ENCODE data around the gene HES4.

Gene HES4

DNA sequence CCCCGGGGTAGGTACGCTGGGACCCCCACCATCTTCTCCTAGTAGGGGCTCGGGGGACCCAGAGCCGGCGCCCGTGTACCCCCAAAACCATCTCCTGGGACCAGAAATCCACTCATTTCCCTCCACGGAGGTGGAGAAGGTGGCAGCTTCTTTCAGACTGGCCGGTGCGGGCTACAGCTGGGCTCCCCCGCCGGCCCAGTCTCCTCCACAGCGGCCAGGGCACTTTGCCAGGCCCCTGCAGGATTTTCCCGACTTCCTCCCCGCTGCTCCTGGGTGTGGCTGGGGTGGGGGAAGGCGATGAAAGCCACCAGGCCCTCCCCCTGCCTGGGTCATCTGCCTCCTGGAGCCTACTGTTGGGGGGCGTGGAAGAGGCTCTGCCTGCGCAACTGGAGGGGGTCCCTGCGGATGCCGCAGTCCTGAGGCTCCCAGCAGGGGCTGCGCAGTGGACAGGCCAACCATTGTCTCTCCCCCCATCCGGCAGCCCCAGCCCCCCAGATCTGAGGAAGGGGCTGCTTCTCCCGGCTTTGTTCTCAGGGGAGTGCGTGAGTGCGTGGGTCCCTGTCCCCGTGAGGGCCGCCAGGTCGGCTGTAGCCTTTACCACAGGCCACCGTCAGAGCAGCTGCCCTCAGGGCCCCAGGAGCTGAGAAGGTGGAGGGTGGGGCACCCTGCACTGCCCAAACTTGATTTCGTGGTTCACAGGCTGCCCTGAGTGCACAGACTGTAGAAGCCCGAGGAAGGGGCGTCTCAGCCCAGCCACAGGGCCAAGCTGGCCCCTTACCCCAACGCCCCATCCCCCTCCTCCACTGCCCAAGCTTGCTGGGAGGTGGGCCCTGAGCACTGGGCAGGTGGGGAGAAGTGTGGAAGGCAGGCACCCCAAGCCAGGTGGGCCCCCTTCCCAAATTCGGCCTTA, 21.4 kb upstream of the HES4 start:
- peak overlapping the region; percentile 58; the same call in 1 of the 2 replicates for H3K27ac ChIP-seq (ENCODE audit: extremely low read depth, low read depth, low read length)
- ChIA-PET CTCF (interaction anchor here (0.7 to 2.4 kb wide), 3 partner anchors 19 to 81 kb away, joined by 4 to 8 read pairs (median 6); no protein-coding TSS in a partner anchor), POLR2A (interaction anchor here (0.7 to 5.6 kb wide), 4 partner anchors 19 to 38 kb away, joined by 3 to 44 read pairs (median 9); partner anchors contain the start of gene HES4)
- H3K36me3 ChIP-seq (ENCODE audit: control insufficient read depth in 2 of 2, insufficient read depth in 1 of 2, low read length in 2 of 2) = peaks cover 0 to 35% of the 10 kb centered on the region in 2 experiments; a peak in 1 of 3 replicates
- H3K4me1 ChIP-seq (ENCODE audit: control insufficient read depth, insufficient read depth, low read length) = peaks cover 3% of the 10 kb centered on the region; the same call in 1 of the 2 replicates
- peak overlapping the region; percentile 71 for H3K4me3 ChIP-seq (ENCODE audit: low read depth, low read length)
- no peaks in the 10 kb centered on the region for H3K9me3 ChIP-seq (ENCODE audit: control insufficient read depth, insufficient read depth, low read depth, low read length)
- 0 out of 2 replicates have a peak, but pooled peaks have one; percentile 24 for TF ChIP-seq ZNF843 (tag by site-specific recombination; IDR thresholded peaks at IDR 0.05)
- TF ChIP-seq, protein P1, sequence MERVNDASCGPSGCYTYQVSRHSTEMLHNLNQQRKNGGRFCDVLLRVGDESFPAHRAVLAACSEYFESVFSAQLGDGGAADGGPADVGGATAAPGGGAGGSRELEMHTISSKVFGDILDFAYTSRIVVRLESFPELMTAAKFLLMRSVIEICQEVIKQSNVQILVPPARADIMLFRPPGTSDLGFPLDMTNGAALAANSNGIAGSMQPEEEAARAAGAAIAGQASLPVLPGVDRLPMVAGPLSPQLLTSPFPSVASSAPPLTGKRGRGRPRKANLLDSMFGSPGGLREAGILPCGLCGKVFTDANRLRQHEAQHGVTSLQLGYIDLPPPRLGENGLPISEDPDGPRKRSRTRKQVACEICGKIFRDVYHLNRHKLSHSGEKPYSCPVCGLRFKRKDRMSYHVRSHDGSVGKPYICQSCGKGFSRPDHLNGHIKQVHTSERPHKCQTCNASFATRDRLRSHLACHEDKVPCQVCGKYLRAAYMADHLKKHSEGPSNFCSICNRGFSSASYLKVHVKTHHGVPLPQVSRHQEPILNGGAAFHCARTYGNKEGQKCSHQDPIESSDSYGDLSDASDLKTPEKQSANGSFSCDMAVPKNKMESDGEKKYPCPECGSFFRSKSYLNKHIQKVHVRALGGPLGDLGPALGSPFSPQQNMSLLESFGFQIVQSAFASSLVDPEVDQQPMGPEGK (tag by site-specific recombination; IDR thresholded peaks at IDR 0.05) = peak; percentile 78; the same call in 1 of the 2 replicates
- peak; percentile 88 for TF ChIP-seq ZNF223 (tag by site-specific recombination; IDR thresholded peaks at IDR 0.05)
- peak; percentile 97 for TF ChIP-seq IKZF3 (tag by site-specific recombination; IDR thresholded peaks at IDR 0.05)
- peak; percentile 67 for TF ChIP-seq OSR2 (tag by site-specific recombination; IDR thresholded peaks at IDR 0.05)
- no peak for TF ChIP-seq ZNF548 (tag by site-specific recombination; IDR thresholded peaks at IDR 0.05)
- peak; percentile 13; the same call in 1 of the 2 replicates for TF ChIP-seq WT1 (tag by site-specific recombination; IDR thresholded peaks at IDR 0.05)
- 0 out of 2 replicates have a peak, but pooled peaks have one; percentile 16 for TF ChIP-seq ZNF324 (tag by site-specific recombination; IDR thresholded peaks at IDR 0.05)
- peak; percentile 53 for TF ChIP-seq ZNF423 (tag by site-specific recombination; IDR thresholded peaks at IDR 0.05)
- peak; percentile 81 for TF ChIP-seq ZBTB10 (tag by site-specific recombination; IDR thresholded peaks at IDR 0.05)
- 0 out of 2 replicates have a peak, but pooled peaks have one; percentile 29 for TF ChIP-seq SP2 (tag by site-specific recombination; IDR thresholded peaks at IDR 0.05)
- peak; percentile 34; the same call in 1 of the 2 replicates for TF ChIP-seq ZNF394 (tag by site-specific recombination; IDR thresholded peaks at IDR 0.05; ENCODE audit: borderline replicate concordance)
- 0 out of 2 replicates have a peak, but pooled peaks have one; percentile 29 for TF ChIP-seq ZNF366 (tag by site-specific recombination; conservative IDR thresholded peaks at IDR 0.05)
- TF ChIP-seq BCL11B (tag by site-specific recombination; IDR thresholded peaks at IDR 0.05; ENCODE audit: low read depth) = 0 out of 2 replicates have a peak, but pooled peaks have one; percentile 62
- TF ChIP-seq ZNF404 (tag by site-specific recombination; IDR thresholded peaks at IDR 0.05) = no peak
- TF ChIP-seq ZNF488 (tag by site-specific recombination; IDR thresholded peaks at IDR 0.05) = no peak
- 0 out of 2 replicates have a peak, but pooled peaks have one; percentile 10 for TF ChIP-seq KLF8 (tag by site-specific recombination; IDR thresholded peaks at IDR 0.05)
- peak; percentile 18; the same call in 1 of the 2 replicates for TF ChIP-seq ZFHX2 (tag by site-specific recombination; conservative IDR thresholded peaks at IDR 0.05)
- peak; percentile 29; the same call in 1 of the 2 replicates for TF ChIP-seq ZNF600 (tag by site-specific recombination; IDR thresholded peaks at IDR 0.05)
- no peak for TF ChIP-seq ZNF211 (tag by site-specific recombination; IDR thresholded peaks at IDR 0.05; ENCODE audit: low read depth)
- 0 out of 2 replicates have a peak, but pooled peaks have one; percentile 91 for TF ChIP-seq KLF7 (tag by site-specific recombination; IDR thresholded peaks at IDR 0.05; ENCODE audit: borderline replicate concordance)
- TF ChIP-seq KLF10 (tag by site-specific recombination; IDR thresholded peaks at IDR 0.05) = peak; percentile 89
- 0 out of 2 replicates have a peak, but pooled peaks have one; percentile 52 for TF ChIP-seq KLF16 (tag by site-specific recombination; IDR thresholded peaks at IDR 0.05)
- TF ChIP-seq ZNF335 (tag by site-specific recombination; conservative IDR thresholded peaks at IDR 0.05) = peak; percentile 65
- peak; percentile 39 for TF ChIP-seq SP7 (tag by site-specific recombination; IDR thresholded peaks at IDR 0.05)
- peak; percentile 89 for TF ChIP-seq GLIS2 (tag by site-specific recombination; IDR thresholded peaks at IDR 0.05)
- TF ChIP-seq EGR2 (tag by site-specific recombination; IDR thresholded peaks at IDR 0.05; ENCODE audit: low read depth) = 0 out of 2 replicates have a peak, but pooled peaks have one; percentile 16
- TF ChIP-seq TSHZ1 (tag by site-specific recombination; IDR thresholded peaks at IDR 0.05; ENCODE audit: borderline replicate concordance) = no peak

All from HEK293 (cell line).